ENCODE results near the gene CLPX.
"Not testable (repeated sequence)": the region's sequence is repeated elsewhere in the genome, so short reads cannot be mapped to it uniquely, and the experiment has no call there.

Gene CLPX

DNA sequence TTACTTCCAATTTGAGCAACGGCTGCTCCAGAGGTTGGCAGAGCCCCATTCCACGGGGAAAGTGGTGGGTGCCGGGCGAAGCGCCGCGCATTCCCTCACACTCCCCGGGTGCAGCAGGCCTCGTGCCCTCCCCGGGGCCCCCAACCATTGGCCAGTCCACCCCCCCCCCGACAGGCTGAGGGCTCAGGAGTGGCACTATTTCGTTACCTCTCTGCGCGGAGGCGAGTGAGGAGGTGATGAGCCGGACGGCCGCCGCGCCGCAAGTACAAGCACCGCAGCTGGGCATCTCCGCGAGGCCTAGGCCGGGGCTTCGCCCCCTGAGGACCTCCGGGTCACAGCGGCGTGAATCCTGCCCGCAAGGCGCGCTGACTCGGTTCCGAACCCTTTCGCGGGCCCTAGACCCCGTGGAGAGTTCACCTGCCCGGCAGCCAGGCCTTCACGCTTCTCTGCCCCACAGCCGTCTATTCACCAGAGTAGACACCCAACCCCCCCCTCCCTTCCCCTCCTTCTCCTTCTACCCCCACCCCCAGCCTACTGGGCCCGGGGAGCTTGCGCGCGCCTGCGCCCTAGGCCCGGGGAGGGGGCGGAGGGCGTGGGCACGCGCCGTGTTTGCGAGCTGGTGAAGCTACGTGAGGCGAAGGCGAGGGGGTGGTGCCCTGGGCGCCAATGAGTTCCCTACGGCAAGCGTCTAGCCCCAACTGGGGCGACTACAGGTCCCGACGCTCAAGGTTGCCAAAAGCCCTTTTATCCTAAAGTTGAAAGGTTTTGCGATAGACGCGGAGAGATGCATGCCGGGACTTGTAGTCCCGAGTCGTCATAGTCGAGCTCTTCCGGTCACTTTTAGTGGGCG is at the start of gene CLPX:
Gene CLPX (minus strand): TSS at position 475 of the 850 bp plus-strand sequence. CDS start 189 bp downstream, at position 286.
- peak; percentile 90 for DNase-seq

DNA sequence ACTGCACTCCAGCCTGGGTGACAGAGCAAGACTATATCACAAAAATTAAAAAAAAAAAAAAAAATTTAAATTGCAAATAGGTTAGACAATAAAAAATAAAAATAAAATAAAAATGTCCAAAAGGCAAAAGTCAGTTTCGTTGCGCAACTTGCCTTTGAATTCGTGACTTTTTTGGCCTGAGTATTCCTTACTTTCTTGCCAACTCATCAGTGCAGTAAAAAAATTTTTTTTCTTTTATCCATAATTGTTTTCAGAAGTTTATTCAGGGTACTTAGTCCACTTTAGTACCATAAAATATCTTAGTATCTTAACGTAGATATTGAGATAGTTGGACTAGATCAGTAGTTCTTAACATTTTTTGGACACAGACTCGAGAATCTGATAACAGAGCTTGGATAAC is 48.6 kb upstream of the CLPX start:
- no peak for DNase-seq

GRCh38 chr15:65232520-65232919 is 47.4 kb upstream of the CLPX start:
- no peak for DNase-seq

GRCh38 chr15:65231306-65231705 is 46.2 kb upstream of the CLPX start:
- DNase-seq: no peak

GRCh38 chr15:65226901-65227300 is 41.8 kb upstream of the CLPX start:
- not testable (repeated sequence) for DNase-seq

DNA sequence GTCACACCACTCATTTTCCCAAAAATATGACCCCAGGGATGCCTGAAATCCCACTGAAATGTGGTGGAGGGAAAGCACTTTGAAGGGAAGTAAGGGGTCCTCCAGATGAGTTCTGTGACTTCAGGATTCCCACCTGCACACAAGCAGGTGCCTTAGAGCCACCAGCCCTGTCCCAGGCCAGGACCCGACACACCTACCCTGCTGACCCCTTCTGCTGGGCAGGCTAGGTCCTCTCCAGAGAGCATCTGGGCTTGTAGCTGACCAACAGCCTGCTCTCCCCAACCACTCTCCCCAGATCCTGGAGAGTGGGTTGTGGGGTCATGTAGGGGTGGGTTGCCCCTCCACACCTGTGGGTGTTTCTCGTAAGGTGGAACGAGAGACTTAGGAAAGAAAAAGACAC is 41.1 kb upstream of the CLPX start:
- no peak for DNase-seq

GRCh38 chr15:65223996-65224395 is 38.9 kb upstream of the CLPX start:
- DNase-seq: no peak

DNA sequence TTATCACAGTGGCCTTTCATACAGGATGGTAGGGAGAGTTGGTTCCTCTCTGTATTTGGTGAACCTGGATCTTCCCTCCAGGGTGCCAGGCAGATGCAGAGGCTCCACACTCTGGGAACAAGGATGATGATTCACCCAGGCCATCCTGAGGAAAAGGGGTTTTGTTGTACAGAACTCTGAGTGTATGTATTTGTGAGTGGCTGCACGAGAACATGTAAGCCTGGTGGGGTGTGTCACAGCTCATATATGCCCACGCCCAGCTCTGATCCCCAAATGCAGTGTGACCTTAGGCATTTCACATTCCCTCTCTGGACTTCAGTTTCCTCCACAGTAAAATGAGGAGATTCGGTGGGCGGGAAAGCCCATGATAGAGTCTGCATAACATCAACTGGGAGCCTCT is 37.7 kb upstream of the CLPX start:
- no peak for DNase-seq

- DNase-seq: no peak
These were observed 36.6 kb upstream of the CLPX start for GRCh38 chr15:65221697-65222096.

- no peak for DNase-seq
These were observed 34.0 kb upstream of the CLPX start for GRCh38 chr15:65219137-65219536.

DNA sequence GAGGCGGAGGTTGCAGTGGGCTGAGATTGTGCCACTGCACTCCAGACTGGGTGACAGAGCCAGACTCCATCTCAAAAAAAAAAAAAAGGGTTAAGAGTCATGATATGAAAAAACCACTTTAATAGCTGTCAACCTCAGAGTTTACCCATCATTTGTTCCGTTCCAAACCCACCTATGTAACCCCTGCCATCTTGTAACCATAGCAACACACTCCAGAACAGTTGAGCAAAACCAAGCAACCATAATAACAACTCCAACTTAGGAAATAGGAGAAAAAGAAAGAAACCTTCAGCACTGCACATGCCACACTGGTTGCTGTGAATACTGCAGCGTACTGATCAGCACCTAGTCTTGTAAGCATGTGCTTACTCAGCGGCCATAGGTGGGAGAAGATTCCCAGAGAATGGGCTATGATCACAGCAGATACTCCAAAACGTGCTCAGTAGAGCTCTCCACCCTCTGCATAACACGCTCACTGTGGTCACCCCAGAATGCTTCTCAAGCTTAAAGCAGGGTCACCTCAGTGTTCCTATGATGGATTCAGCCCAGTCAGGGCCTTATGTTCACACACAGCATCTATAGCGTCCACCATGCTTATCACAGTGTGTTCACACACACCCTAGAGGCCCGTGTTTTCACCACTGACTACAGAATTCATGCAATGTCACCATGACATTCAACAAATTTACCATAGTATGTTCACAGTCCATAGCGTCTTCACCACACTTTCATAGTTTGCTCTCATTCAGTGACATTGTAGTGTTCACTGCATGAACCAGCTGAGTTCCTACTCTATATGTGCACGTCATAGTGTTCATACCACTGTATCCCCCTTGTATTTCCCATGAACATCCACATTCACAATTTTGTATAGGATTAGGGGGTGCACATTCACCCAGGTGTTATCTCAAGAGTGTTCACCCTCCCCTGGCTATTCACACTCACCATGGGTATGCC is 32.7 kb upstream of the CLPX start:
- DNase-seq: no peak

DNA sequence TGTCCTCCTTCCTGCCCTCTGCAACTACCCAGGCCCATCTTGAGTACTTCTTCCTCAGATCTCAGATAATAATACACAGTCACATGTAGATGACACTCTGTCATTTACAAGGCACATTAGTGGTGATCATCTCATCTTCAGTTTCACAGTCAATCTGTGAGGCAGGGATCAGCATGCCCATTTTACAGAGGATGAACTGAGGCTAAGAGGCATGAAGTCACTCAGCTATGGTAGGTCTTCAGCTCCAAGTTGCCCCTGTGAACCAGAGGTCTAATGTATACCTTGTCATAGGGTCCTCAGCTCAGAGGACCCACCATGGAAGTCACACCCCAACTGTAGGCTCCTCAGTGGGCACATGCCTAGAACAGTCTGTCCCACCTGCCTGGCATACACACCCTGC is 30.4 kb upstream of the CLPX start:
- no peak for DNase-seq

GRCh38 chr15:65214010-65214409 is 28.9 kb upstream of the CLPX start:
- no peak for DNase-seq

- no peak for DNase-seq
These were observed 28.1 kb upstream of the CLPX start for GRCh38 chr15:65213241-65213640.

DNA sequence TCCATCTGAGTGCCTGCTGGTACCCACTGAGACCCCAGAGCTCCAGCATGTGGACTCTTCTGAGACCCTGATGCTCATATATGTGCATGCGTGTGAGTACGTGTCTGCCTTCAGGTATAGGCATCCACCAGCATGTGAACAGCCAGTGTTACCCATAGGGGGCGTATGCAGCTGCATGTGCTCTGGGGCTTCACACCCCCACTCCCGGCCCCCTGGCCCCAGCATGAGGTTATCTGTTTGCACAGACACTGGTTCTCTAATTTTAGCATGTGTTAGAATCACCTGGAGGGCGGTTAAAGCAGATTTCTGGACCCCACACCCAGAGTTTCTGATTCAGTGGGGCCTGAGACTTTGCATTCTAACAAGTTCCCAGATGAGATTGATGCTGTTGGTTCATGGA is 27.0 kb upstream of the CLPX start:
- peak; percentile 63 for DNase-seq

- no peak for DNase-seq
These were observed 26.4 kb upstream of the CLPX start for GRCh38 chr15:65211482-65211982.

GRCh38 chr15:65210770-65211481 is 25.8 kb upstream of the CLPX start, which contains the start of gene CILP:
Gene CILP, minus strand, starts transcription at chr15:65211473. Its CDS starts 1,718 bp downstream, at chr15:65209755.
- DNase-seq: no peak

DNA sequence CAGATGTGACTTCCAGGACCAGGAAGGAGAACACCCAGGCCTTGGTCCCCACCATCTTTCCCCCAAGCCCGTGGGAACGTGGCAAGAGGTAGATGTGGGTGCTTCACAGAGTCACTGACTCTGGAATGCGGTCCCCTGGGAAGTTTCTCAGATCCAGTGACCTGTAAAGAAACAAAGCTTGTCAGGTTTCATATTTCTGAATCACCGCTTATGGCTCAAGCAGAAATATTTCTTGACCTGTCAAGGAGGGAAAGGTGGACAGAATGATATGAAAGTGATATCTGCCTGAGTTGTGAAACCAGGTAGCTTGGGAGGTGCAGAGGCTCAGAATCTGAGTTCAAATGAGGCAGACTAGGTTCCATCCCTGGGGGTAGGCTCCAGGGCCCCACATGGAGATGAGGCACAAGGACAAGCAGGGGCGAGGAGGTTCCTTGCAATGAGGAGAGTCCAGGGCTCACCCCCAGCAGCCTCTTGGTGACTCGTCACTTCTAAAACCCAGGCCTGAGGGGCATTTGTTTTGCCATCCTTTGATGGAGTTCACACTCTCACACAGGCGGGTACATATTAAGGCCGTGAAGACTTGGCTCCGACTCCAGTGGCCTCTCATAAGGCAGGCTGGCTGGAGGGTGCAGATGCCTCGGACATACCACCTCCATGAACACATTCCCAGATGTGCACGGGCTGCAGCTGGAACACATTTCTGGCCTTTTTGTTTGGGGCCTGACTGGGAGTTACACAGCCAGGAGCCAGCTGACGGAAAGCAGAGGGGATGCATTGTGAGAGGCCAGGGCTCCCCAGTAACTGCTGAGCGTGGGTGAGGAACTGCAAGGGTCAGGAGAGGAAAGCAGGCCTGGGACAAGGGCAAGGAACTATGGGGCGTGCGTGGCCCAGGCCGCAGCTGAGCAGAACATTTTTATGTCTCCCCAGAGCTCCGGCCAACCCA is 24.8 kb upstream of the CLPX start:
- no peak for DNase-seq

GRCh38 chr15:65208647-65209046 is 23.5 kb upstream of the CLPX start:
- DNase-seq: no peak

DNA sequence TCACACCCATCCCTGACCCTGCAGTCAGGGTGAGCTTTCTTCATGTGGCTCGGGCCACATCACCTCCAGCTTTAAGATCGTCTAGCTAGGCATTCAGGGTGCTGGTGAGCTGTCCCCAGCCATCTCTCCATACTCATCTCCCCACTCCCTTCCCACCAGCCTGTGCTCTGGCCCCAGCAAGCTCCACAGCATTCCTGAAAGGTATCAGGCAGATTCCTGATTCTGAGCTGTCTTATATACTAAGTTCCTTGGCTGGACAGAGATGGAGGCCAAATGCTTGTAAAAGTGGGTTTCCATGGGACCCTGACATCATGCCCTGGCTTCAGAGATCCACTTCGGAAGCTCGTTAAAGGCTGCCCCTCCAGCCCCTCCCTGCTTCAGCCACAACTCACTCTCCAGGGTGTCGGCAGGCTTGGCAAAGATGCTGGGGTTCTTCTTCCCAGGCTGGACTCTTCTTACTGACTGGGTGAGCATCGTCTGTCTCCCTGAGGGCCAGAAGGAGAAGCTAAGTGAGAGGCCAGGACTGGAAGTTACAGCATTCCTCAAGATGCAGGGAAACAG is 22.2 kb upstream of the CLPX start:
- no peak for DNase-seq

GRCh38 chr15:65206750-65207149 is 21.6 kb upstream of the CLPX start:
- DNase-seq: no peak
